ENCODE measurements around the gene TNFRSF18.
"Not testable (repeated sequence)": the region's sequence is repeated elsewhere in the genome, so short reads cannot be mapped to it uniquely, and the experiment has no call there.

TNFRSF18 gene

GRCh38 chr1:1195726-1196125, 10.7 kb downstream of the TNFRSF18 start:
- DNase-seq: not testable (repeated sequence)

GRCh38 chr1:1194723-1195122, 11.7 kb downstream of the TNFRSF18 start:
- DNase-seq: no peak

- no peak for DNase-seq
Measured at GRCh38 chr1:1191734-1192133, 14.7 kb downstream of the TNFRSF18 start.

GRCh38 chr1:1189111-1189510, 17.3 kb downstream of the TNFRSF18 start:
- no peak for DNase-seq

GRCh38 chr1:1187938-1188337, 18.5 kb downstream of the TNFRSF18 start:
- no peak for DNase-seq

GRCh38 chr1:1185101-1185765, 21.2 kb downstream of the TNFRSF18 start:
- no peak for DNase-seq

- DNase-seq: no peak
Measured at GRCh38 chr1:1183833-1184775, 22.3 kb downstream of the TNFRSF18 start.

- DNase-seq: no peak
Measured at GRCh38 chr1:1183221-1183747, 23.1 kb downstream of the TNFRSF18 start.

- DNase-seq: no peak
Measured at GRCh38 chr1:1182491-1183220, 23.7 kb downstream of the TNFRSF18 start.

- DNase-seq: no peak
Measured at GRCh38 chr1:1181938-1182410, 24.4 kb downstream of the TNFRSF18 start.

GRCh38 chr1:1181129-1181937, 25.1 kb downstream of the TNFRSF18 start:
- no peak for DNase-seq

GRCh38 chr1:1179983-1180861, 26.2 kb downstream of the TNFRSF18 start:
- no peak for DNase-seq

- DNase-seq: no peak
Measured at GRCh38 chr1:1179346-1179982, 26.9 kb downstream of the TNFRSF18 start.

GRCh38 chr1:1178794-1179331, 27.5 kb downstream of the TNFRSF18 start:
- no peak for DNase-seq

GRCh38 chr1:1177452-1178206, 28.8 kb downstream of the TNFRSF18 start:
- DNase-seq: no peak

GRCh38 chr1:1176931-1177330, 29.5 kb downstream of the TNFRSF18 start:
- no peak for DNase-seq

GRCh38 chr1:1176063-1176761, 30.2 kb downstream of the TNFRSF18 start:
- DNase-seq: not testable (repeated sequence)

- DNase-seq: no peak
Measured at GRCh38 chr1:1175221-1176062, 30.9 kb downstream of the TNFRSF18 start.

Data from CD4-positive, alpha-beta T cell treated with Interleukin-21 for 1 hour (primary cell).